Cardiac muscle cell (in vitro differentiated cells and primary cell): ENCODE data around the gene ACBD3. TPM values are rescaled to one million over a fixed set of nuclear protein-coding genes. Genes with fewer than 3 reads are reported as not detected.

Source experiments
- DNase-seq, 2 donors: peaks; one replicate each; pipeline versions ENCODE4 v3.0.0 to v3.0.0-alpha.2; 2010 to 2017; ENCODE audit warnings: low read depth in 1 of 2, low spot score in 1 of 2
- H3K27ac ChIP-seq: fragments of 200-600 bp; sonication (generic); 2 replicates; pipeline ENCODE4 v1.5.1; 2016
- H3K27me3 ChIP-seq: fragments of 200-600 bp; sonication (generic); 2 replicates; pipeline ENCODE4 v1.6.0; 2016; ENCODE audit warnings: control low read depth
- H3K36me3 ChIP-seq: fragments of 200-600 bp; sonication (generic); 2 replicates; pipeline ENCODE4 v1.5.1; 2016; ENCODE audit warnings: control low read depth
- H3K4me1 ChIP-seq: fragments of 200-600 bp; sonication (generic); 2 replicates; pipeline ENCODE4 v1.8.1; 2017; ENCODE audit warnings: low read depth, mild to moderate bottlenecking, mixed run types
- H3K4me3 ChIP-seq: fragments of 200-600 bp; sonication (generic); 2 replicates; pipeline ENCODE4 v1.5.1; 2016; ENCODE audit warnings: mild to moderate bottlenecking
- H3K9me3 ChIP-seq: fragments of 200-600 bp; sonication (generic); 2 replicates; pipeline ENCODE4 v1.5.1; 2017; ENCODE audit warnings: low read depth, mild to moderate bottlenecking, control low read depth
- polyA plus RNA-seq: library from polyadenylated mRNA; unstranded; fragments of >200 nt; fragmentation: Nextera tagmentation; extraction: Ambion mirVana; gene quantifications from 2 replicates; pipeline ENCODE4 v1.2.1, GENCODE V29; 2016
- total RNA-seq: library from RNA; depleted of rRNA; stranded (reverse); fragments of >200 nt; gene quantifications from 2 replicates; pipeline ENCODE4 v1.2.3, GENCODE V29; 2016
- TF ChIP-seq, protein P1 (sequence below): IDR thresholded peaks from 2 replicates; pipeline ENCODE4 v1.5.1; 2012; ENCODE audit warnings: low read depth, mild to moderate bottlenecking, low read length

Gene ACBD3
- total and polyA plus RNA-seq, 2 experiments from 2014 or later, result 45.5 to 47.4 TPM

DNA sequence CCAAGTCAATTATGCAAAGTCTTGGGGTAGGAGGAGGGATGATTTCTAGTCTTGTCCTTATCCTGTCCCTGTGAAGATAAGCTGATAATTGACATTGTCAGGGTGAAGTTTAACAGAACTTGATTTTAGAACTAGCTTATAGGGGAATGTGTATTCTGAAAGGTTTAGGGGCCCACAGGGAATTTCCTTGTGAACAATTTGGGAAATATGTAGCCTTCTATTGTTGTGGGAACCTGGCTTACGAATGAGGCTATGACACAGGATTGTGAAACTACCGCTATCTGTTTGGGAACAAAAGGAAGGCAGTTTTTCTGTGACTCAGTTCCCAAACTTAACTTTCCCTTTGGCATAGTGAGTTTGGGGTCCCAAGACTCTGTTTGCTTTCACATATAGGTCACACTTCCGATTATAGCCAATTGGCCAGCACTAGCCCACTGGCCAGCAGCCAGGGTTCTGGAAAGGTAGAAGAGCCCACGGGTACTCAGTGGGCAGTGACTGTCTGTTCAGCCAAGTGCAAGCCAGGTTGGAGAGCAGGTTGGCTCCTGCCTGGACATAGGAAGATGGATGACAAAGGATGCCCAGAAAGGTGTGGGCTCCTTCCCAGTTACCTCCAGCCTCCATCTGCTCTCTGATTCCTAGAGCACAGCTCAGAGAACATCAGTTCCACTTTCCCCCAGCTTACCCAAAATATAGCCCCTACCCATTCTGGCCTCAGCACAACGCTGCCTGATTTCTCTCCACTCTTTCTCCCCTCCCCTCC, 88.5 kb downstream of the ACBD3 start:
- Histone ChIP-seq H3K9me3 (no peaks in the 10 kb centered on the region), H3K27me3 (peaks cover 14% of the 10 kb centered on the region), H3K27ac (no peak overlapping the region), H3K4me1 (peaks cover 5% of the 10 kb centered on the region), H3K36me3 (no peaks in the 10 kb centered on the region), H3K4me3 (no peak overlapping the region)
- peak in 1 of 2 donors; percentile 90 for DNase-seq
- TF ChIP-seq, protein P1, sequence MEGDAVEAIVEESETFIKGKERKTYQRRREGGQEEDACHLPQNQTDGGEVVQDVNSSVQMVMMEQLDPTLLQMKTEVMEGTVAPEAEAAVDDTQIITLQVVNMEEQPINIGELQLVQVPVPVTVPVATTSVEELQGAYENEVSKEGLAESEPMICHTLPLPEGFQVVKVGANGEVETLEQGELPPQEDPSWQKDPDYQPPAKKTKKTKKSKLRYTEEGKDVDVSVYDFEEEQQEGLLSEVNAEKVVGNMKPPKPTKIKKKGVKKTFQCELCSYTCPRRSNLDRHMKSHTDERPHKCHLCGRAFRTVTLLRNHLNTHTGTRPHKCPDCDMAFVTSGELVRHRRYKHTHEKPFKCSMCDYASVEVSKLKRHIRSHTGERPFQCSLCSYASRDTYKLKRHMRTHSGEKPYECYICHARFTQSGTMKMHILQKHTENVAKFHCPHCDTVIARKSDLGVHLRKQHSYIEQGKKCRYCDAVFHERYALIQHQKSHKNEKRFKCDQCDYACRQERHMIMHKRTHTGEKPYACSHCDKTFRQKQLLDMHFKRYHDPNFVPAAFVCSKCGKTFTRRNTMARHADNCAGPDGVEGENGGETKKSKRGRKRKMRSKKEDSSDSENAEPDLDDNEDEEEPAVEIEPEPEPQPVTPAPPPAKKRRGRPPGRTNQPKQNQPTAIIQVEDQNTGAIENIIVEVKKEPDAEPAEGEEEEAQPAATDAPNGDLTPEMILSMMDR, result no peak

DNA sequence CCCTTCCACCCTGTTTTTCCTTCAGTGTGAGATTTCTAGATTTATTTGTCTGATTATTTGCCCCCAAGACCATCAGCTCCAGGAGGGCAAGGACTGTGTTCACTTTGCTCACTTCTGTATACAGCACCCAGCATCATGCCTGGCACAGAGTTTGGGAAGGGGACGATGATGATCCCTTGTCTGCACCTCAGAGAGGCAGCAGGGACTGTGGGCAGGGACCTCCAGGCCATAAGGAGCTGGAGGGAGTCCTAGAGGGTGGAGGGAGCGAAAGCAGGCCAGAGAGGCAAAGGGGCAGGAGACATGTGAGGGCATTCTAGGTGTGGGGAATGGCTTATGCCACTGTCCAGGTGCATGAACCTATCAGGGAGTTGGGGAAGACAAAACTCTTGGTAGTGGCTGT, 91.3 kb downstream of the ACBD3 start:
- Histone ChIP-seq H3K27me3 (peaks cover 8% of the 10 kb centered on the region), H3K36me3 (no peaks in the 10 kb centered on the region), H3K27ac (no peak overlapping the region), H3K4me1 (peaks cover 5% of the 10 kb centered on the region), H3K9me3 (no peaks in the 10 kb centered on the region), H3K4me3 (no peak overlapping the region)
- TF ChIP-seq, protein P1, result no peak
- no peak for DNase-seq

Other genes with a start within 250 kb of the ACBD3 start
- gene LEFTY2, start 245.5 kb downstream of the ACBD3 start, total RNA-seq, result 4.0 and 14.0 TPM in 2 replicates
- gene LEFTY2, start 245.5 kb downstream of the ACBD3 start, polyA plus RNA-seq, result 2.7 and 9.0 TPM in 2 replicates
- gene SDE2, start 187.4 kb downstream of the ACBD3 start, total RNA-seq, result 16.1 and 21.1 TPM in 2 replicates
- 17.6 and 28.3 TPM in 2 replicates for gene SDE2, start 187.4 kb downstream of the ACBD3 start, polyA plus RNA-seq
- 439 and 725 TPM in 2 replicates for gene H3-3A, start 124.0 kb downstream of the ACBD3 start, total RNA-seq
- gene H3-3A, start 124.0 kb downstream of the ACBD3 start, polyA plus RNA-seq, result 837 and 907 TPM in 2 replicates
- 3.7 and 5.4 TPM in 2 replicates for gene MIXL1, start 36.9 kb upstream of the ACBD3 start, total RNA-seq
- gene MIXL1, start 36.9 kb upstream of the ACBD3 start, polyA plus RNA-seq, result 8.0 and 11.1 TPM in 2 replicates
- gene LIN9, start 122.4 kb upstream of the ACBD3 start, total RNA-seq, result 11.3 and 12.6 TPM in 2 replicates
- 9.7 and 16.6 TPM in 2 replicates for gene LIN9, start 122.4 kb upstream of the ACBD3 start, polyA plus RNA-seq
- 293 and 373 TPM in 2 replicates for gene PARP1, start 221.4 kb upstream of the ACBD3 start, total RNA-seq
- 192 and 243 TPM in 2 replicates for gene PARP1, start 221.4 kb upstream of the ACBD3 start, polyA plus RNA-seq